ENCODE data around the gene ERAL1. TPM values are rescaled to one million over a fixed set of nuclear protein-coding genes. Genes with fewer than 3 reads are reported as not detected.

The ERAL1 gene
- total RNA-seq, 1 experiment from 2014 or later, result 70.1 TPM

DNA sequence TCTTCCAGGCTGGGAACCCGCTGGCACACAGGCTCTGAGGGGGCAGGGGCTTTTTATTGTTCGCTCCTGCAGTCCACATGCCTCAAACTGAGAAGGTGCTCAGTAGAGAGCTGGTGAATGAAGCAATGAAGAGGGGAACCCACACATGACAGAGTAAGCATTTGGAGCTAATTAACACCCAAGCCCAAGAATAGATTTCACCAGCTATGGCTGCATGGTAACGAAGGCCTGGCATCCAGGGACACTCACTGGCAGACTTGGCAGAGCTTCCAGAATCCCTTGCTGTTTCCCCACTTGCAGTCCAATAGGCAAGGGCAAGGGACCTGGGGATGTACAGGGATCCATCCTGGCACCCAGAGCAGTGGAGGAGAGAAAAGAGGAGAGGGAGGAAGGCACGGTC is 30.5 kb downstream of the ERAL1 start:
- no peaks in the 10 kb centered on the region for H3K27me3 Mint-ChIP-seq (ENCODE audit: low read depth)
- H3K9me3 Mint-ChIP-seq, result no peaks in the 10 kb centered on the region
- ChIA-PET CTCF (interaction anchor here (2.1 kb wide), 1 partner anchor 122 kb away, joined by 8 read pairs; no protein-coding TSS in a partner anchor), POLR2A (no interaction called here)
- no peak overlapping the region for H3K4me3 Mint-ChIP-seq
- TF ChIP-seq TEAD4 (CRISPR knock-in tag; IDR thresholded peaks at IDR 0.05) (no peak), TP53 (CRISPR knock-in tag; IDR thresholded peaks at IDR 0.05) (no peak), CBFB (CRISPR knock-in tag; IDR thresholded peaks at IDR 0.05; ENCODE audit: low read depth) (no peak), KAT7 (CRISPR knock-in tag; IDR thresholded peaks at IDR 0.05; ENCODE audit: borderline replicate concordance) (no peak)
- H3K36me3 Mint-ChIP-seq, result peaks cover 20% of the 10 kb centered on the region
- H3K27ac Mint-ChIP-seq, result no peak overlapping the region
- ATAC-seq (no peak), DNase-seq (ENCODE audit: low spot score) (no peak)
- peaks cover 7% of the 10 kb centered on the region for H3K4me1 Mint-ChIP-seq

DNA sequence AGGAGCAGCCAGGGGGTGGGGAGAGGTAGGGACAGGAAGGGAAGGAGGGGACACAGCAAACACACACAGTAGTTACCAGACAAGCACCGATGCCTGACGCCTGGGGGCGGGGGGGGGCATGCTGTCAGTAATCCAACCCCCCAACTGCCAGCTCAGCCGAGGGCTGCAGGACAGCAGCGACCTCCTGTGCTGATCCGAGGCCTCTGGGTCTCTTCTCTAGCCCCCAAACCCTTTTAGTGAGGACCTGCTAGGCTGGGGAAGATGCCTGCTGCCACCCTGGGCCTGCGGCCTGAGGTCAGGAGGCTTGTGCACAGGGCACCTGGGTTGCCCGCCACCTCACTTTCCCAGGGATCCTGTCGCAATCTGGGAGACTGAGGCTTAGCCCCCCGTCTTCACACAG is 31.1 kb downstream of the ERAL1 start:
- ChIA-PET POLR2A (no interaction called here), CTCF (interaction anchor here (1.0 to 2.1 kb wide), 2 partner anchors 122 to 159 kb away, joined by 4 to 8 read pairs; no protein-coding TSS in a partner anchor)
- DNase-seq (ENCODE audit: low spot score) (no peak), ATAC-seq (no peak)
- no peak overlapping the region for H3K4me3 Mint-ChIP-seq
- peaks cover 21% of the 10 kb centered on the region for H3K36me3 Mint-ChIP-seq
- H3K27me3 Mint-ChIP-seq (ENCODE audit: low read depth), result no peaks in the 10 kb centered on the region
- TF ChIP-seq, protein P1, sequence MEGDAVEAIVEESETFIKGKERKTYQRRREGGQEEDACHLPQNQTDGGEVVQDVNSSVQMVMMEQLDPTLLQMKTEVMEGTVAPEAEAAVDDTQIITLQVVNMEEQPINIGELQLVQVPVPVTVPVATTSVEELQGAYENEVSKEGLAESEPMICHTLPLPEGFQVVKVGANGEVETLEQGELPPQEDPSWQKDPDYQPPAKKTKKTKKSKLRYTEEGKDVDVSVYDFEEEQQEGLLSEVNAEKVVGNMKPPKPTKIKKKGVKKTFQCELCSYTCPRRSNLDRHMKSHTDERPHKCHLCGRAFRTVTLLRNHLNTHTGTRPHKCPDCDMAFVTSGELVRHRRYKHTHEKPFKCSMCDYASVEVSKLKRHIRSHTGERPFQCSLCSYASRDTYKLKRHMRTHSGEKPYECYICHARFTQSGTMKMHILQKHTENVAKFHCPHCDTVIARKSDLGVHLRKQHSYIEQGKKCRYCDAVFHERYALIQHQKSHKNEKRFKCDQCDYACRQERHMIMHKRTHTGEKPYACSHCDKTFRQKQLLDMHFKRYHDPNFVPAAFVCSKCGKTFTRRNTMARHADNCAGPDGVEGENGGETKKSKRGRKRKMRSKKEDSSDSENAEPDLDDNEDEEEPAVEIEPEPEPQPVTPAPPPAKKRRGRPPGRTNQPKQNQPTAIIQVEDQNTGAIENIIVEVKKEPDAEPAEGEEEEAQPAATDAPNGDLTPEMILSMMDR (IDR thresholded peaks at IDR 0.05), result no peak
- no peak for TF ChIP-seq NR2C2 (CRISPR knock-in tag; IDR thresholded peaks at IDR 0.05)
- TF ChIP-seq NFE2L1 (CRISPR knock-in tag; IDR thresholded peaks at IDR 0.05), result no peak
- TF ChIP-seq, protein P2, sequence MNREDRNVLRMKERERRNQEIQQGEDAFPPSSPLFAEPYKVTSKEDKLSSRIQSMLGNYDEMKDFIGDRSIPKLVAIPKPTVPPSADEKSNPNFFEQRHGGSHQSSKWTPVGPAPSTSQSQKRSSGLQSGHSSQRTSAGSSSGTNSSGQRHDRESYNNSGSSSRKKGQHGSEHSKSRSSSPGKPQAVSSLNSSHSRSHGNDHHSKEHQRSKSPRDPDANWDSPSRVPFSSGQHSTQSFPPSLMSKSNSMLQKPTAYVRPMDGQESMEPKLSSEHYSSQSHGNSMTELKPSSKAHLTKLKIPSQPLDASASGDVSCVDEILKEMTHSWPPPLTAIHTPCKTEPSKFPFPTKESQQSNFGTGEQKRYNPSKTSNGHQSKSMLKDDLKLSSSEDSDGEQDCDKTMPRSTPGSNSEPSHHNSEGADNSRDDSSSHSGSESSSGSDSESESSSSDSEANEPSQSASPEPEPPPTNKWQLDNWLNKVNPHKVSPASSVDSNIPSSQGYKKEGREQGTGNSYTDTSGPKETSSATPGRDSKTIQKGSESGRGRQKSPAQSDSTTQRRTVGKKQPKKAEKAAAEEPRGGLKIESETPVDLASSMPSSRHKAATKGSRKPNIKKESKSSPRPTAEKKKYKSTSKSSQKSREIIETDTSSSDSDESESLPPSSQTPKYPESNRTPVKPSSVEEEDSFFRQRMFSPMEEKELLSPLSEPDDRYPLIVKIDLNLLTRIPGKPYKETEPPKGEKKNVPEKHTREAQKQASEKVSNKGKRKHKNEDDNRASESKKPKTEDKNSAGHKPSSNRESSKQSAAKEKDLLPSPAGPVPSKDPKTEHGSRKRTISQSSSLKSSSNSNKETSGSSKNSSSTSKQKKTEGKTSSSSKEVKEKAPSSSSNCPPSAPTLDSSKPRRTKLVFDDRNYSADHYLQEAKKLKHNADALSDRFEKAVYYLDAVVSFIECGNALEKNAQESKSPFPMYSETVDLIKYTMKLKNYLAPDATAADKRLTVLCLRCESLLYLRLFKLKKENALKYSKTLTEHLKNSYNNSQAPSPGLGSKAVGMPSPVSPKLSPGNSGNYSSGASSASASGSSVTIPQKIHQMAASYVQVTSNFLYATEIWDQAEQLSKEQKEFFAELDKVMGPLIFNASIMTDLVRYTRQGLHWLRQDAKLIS (CRISPR knock-in tag; IDR thresholded peaks at IDR 0.05; ENCODE audit: borderline replicate concordance), result no peak
- TF ChIP-seq, protein P3, sequence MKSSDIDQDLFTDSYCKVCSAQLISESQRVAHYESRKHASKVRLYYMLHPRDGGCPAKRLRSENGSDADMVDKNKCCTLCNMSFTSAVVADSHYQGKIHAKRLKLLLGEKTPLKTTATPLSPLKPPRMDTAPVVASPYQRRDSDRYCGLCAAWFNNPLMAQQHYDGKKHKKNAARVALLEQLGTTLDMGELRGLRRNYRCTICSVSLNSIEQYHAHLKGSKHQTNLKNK (CRISPR knock-in tag; IDR thresholded peaks at IDR 0.05), result no peak
- no peak for TF ChIP-seq MXD4 (CRISPR knock-in tag; IDR thresholded peaks at IDR 0.05; ENCODE audit: borderline replicate concordance)
- TF ChIP-seq, protein P4, sequence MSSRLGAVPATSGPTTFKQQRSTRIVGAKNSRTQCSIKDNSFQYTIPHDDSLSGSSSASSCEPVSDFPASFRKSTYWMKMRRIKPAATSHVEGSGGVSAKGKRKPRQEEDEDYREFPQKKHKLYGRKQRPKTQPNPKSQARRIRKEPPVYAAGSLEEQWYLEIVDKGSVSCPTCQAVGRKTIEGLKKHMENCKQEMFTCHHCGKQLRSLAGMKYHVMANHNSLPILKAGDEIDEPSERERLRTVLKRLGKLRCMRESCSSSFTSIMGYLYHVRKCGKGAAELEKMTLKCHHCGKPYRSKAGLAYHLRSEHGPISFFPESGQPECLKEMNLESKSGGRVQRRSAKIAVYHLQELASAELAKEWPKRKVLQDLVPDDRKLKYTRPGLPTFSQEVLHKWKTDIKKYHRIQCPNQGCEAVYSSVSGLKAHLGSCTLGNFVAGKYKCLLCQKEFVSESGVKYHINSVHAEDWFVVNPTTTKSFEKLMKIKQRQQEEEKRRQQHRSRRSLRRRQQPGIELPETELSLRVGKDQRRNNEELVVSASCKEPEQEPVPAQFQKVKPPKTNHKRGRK (CRISPR knock-in tag; IDR thresholded peaks at IDR 0.05; ENCODE audit: borderline replicate concordance), result no peak
- TF ChIP-seq OVOL2 (CRISPR knock-in tag; IDR thresholded peaks at IDR 0.05; ENCODE audit: borderline replicate concordance), result no peak
- TF ChIP-seq, protein P5, sequence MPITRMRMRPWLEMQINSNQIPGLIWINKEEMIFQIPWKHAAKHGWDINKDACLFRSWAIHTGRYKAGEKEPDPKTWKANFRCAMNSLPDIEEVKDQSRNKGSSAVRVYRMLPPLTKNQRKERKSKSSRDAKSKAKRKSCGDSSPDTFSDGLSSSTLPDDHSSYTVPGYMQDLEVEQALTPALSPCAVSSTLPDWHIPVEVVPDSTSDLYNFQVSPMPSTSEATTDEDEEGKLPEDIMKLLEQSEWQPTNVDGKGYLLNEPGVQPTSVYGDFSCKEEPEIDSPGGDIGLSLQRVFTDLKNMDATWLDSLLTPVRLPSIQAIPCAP (CRISPR knock-in tag; IDR thresholded peaks at IDR 0.05), result no peak
- no peak for TF ChIP-seq NFATC4 (CRISPR knock-in tag; IDR thresholded peaks at IDR 0.05)
- TF ChIP-seq, protein P6, sequence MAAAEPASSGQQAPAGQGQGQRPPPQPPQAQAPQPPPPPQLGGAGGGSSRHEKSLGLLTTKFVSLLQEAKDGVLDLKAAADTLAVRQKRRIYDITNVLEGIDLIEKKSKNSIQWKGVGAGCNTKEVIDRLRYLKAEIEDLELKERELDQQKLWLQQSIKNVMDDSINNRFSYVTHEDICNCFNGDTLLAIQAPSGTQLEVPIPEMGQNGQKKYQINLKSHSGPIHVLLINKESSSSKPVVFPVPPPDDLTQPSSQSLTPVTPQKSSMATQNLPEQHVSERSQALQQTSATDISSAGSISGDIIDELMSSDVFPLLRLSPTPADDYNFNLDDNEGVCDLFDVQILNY (CRISPR knock-in tag; IDR thresholded peaks at IDR 0.05), result no peak
- TF ChIP-seq, protein P7, sequence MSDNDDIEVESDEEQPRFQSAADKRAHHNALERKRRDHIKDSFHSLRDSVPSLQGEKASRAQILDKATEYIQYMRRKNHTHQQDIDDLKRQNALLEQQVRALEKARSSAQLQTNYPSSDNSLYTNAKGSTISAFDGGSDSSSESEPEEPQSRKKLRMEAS (CRISPR knock-in tag; IDR thresholded peaks at IDR 0.05), result no peak
- no peak for TF ChIP-seq ZNF121 (CRISPR knock-in tag; IDR thresholded peaks at IDR 0.05)
- TF ChIP-seq TEAD1 (CRISPR knock-in tag; IDR thresholded peaks at IDR 0.05), result no peak
- TF ChIP-seq ZNF232 (CRISPR knock-in tag; IDR thresholded peaks at IDR 0.05), result no peak
- TF ChIP-seq ZNF219 (CRISPR knock-in tag; IDR thresholded peaks at IDR 0.05; ENCODE audit: borderline replicate concordance), result no peak
- H3K27ac Mint-ChIP-seq, result no peak overlapping the region
- no peaks in the 10 kb centered on the region for H3K9me3 Mint-ChIP-seq
- H3K4me1 Mint-ChIP-seq, result peaks cover 7% of the 10 kb centered on the region

Data from WTC11 (cell line).